Stimulated activated CD4-positive, alpha-beta T cell treated with anti-CD3 and anti-CD28 coated beads, Interleukin-1b, Interleukin-23, amount 100 ng/mL, for 48 hours (primary cell): Measurements from ENCODE around the gene FYN.

Source experiments
- DNase-seq: peaks from one replicate; pipeline ENCODE4 v3.0.0-alpha.2; 2020

The FYN gene

DNA sequence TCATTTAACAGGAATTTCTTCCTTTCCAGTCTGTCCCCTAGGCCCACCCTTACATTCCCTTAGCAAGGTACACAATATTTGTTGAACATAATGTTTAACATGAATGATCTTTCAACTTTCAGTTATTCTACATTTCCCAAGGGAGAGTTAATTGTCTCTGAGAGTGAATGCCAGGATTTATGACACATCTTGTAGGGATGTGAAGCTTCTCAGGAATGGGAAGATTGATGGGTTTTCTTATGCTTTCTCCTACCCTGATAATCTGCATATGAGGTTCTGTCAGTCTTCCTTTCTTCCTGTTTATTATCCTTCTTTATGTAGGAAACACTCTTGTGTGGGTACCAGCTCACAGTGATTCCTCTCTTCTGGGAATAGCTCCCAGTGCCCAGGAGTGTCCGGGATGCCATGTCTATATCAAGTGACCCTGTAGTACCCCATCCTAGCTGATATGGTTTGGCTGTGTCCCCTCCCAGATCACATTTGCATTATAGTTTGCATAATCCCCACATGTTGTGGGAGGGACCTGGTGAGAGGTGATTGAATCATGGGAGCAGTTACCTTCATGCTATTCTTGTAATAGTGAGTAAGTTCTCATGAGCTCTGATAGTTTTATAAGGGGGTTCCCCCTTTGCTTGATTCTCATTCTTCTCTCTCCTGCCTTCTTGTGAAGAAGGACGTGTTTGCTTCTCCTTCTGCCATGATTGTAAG lies 7.1 kb upstream of the FYN start:
- DNase-seq = no peak

DNA sequence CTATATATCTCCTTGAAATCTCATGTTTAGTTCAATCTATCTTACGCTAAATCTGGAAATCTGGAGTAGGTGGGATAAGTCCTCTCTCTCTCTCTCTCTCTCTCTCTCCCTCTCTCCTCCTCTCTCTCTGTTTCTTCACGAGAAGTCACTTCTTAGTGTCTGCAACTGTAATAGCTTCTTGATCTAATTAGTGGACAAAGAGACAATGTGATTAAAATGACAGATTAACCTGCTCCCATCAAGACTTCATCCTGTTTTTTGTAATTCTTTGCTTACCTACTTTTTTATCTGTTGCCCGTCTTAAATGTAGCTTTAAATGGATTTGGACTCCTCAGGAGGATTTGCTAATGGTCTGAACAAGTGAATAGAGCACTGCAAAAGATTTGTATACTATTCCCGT lies 2.5 kb upstream of the FYN start:
- no peak for DNase-seq

DNA sequence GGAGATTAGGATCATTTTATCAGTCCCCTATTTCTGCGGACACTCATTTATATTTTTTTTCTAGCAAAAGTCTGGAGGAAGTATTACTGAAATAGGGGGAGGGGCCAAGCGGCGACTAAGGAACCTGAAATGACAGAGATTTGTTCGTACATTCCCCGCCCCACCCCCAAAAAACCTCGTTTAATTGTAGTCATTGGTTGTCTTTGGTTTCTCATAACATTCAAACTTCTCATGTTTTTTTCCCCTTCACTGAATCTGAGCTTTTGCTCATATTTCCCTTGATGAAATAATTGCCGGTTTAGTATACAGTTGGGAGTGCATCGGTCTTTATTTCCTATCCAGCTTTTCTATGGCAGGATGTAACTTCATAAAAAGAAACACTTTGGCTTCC lies 768 bp upstream of the FYN start:
- peak; percentile 75 for DNase-seq

DNA sequence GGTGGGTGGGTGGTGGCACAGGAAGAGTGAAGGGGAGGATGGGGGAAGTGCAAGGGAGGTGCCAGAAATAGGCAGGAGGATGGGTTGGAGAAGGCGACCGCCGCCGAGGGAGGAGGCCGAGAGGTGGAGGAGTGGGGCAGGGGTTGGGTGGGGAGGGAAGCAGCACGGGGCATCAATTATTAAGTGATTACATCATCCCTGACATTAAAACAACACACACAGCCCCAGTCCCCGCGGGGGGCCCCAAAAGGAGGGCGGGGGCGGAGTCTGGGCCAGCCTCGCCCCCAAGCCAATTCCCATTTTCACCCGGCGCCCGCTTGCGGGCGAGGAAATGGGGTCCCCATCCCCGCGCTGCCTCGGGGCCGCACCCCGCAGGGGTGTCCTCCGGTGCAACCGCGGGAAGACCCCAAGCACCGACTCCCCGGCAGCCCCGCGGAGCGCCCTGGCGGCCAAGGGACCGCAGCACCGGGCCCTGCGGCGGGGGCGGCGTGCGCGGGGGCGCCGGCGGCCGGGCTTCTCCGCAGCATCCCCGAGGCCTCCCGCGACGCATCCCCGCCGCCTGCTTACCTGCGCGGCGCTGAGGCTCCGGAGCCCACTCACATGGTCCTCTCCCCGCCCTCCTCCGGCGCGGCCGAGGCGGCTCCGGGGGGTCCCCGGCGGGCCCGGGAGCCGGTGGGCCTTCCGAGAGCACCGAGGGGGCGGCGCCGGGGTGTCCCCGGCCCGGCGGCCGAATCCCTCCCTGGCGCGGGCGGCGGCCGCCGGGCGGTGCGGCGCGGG lies 663 bp downstream of the FYN start:
- peak; percentile 55 for DNase-seq

DNA sequence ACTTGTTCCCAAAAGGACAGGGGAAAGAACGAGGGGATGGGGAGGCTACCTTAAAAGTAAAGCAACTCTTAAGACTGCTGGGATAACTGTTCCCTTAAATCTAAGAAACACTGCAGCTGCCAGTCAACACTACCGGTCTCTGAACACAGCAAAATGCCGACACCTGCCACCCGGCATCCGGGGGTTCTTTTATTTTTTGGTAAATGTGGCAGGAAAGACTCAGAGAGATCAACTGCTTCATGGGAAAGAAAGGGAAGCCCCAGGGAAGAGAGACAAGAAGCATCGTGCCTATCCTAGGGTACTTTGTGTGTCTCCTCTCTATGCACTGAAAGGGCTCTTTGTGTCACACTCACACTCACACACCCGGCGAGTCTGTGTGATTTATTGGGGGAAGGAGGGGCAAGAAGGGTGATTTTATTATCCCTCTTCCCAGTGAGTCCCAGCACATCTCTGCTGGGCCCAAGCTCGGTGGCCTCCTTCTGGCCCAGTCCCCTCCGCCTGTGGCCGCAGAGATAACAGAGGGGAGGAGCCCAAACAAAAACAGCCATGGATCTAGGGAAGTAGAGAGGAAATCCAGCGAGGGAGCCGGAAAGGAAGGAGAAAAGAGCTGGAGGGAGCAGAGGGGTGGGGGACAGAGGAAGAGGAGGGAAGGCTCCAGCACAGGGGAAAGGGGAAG lies 1.4 kb downstream of the FYN start:
- DNase-seq = no peak

DNA sequence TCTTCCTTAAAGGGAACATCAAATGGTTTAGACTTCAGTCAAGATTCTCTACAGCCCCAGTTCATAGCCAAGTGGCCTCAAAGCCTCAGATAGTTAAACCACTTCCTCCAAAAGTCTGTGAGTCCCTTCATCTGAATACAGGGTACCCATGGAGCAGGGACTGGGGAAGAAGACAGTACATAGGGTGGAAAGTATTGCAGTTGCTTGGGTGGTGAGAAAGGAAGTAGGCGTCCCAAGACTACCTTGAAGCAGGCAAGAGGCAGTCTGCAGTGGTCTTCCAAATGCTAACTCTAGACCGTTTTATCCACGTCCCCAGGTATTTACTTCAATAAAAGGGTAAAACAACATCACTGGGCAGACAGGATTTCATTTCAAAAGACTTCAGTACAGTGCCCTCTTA lies 2.0 kb downstream of the FYN start:
- DNase-seq = no peak

DNA sequence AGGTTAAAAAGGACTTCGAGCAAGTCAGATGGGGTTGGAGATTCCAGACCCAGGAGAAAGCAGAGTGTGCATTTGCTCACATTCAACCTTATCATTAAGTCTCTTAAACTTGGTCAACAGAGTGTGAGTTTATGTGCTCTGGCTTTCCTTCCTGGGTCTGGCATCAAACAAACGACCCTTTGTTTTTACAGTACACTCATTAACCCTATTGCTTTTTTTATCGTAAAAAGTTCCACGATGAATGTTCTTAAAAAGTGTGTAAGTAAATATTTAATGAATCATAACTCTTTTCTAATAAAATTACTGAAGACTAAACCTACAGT lies 2.5 kb downstream of the FYN start:
- no peak for DNase-seq

DNA sequence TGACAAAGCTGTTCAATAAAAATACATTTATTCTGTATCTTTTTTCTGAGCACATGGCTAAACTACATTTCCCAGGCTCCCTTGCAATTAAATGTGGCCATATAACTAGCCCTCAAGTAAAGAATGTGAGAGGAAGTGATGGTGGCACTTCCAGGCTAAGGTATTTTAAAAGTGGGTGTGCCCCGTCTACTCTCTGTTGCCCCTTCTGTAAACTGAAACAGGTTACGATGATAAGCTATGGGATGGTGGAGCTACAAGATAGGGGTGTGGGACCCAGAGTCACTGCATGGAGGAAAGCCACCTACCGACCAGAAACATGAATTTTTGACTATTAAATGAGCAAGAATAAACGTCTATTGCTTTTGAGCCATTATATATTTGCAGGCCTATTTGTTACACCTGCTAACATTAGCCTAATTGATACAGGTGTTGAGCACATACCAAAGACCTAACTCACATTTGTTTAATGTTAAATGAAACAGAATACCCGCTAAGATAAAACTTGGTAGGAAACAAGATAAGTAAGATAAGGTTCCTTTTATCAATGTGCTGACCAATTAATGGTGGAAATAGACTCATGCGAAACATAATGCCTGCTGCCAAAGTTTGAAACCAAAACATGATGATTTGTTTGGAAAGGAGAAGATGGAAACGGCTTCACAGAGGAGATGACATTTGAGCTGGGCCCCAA lies 3.1 kb downstream of the FYN start:
- no peak for DNase-seq

DNA sequence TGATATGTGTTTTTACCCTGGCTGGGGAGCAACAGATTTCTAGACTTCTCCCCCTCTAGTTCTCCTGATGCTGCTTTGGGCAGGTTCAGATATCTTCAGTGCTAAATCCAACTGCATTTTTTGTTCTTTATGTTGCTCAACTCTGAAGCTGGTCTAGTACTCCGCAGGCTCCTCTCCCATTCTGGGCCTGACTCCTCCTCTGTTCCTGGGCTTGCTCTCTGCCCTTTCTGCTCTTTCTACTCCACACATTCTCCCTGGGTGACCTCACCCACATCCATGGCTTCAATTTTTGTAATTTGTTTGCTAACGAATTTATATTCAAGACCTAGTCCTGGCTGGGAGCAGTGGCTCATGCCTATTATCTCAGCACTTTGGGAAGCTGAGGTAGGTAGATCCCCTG lies 6.4 kb downstream of the FYN start:
- no peak for DNase-seq

DNA sequence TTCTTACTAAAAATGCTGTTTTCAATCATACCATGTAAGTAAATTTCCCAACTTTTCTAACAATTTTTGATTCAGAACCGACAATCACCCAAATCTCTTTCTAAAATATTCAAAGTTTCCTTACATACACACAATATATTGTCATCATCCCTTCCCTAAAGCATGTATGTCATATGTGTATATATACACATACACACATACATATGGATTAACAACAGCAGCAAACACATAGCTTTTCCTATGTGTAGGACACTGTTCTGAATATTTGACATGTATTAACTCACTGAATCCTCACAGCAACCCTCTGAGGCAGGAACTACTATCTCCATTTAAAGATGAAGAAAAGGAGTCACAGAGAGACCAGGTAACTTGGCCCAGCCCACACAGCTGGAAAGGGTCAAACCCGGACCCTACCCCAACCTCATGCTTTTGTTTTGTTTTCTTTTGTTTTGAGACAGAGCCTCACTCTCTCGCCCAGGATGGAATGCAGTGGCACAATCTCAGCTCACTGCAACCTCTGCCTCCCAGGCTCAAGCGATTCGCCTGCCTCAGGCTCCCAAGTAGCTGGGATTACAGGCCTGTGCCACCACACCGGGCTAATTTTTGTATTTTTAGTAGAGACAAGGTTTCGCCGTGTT lies 7.2 kb downstream of the FYN start:
- DNase-seq = no peak

DNA sequence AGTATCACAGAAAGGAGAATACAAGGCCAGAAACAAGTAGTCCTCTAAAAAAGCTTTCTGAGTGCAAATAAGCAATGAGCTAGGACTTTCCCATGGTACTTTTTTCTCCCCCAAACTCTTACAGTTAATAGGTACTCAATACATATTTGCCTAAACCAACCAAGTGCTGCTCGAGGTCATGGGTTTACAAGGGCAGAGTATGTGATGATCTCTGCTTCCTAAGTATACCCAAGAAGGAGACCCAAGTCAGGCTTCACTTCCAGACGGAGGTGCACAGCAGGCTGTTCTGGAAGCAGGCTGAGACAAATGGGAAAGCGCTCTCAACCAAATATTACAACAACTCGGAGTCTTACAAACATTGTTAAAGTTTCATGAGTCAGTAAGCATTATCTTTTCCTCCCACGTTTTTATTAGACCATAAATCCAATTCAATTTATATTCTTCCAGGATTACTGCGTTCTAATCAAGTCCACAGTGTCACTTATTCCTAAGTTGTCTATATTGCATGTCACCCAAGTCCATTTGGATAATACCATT lies 8.1 kb downstream of the FYN start:
- DNase-seq = no peak

DNA sequence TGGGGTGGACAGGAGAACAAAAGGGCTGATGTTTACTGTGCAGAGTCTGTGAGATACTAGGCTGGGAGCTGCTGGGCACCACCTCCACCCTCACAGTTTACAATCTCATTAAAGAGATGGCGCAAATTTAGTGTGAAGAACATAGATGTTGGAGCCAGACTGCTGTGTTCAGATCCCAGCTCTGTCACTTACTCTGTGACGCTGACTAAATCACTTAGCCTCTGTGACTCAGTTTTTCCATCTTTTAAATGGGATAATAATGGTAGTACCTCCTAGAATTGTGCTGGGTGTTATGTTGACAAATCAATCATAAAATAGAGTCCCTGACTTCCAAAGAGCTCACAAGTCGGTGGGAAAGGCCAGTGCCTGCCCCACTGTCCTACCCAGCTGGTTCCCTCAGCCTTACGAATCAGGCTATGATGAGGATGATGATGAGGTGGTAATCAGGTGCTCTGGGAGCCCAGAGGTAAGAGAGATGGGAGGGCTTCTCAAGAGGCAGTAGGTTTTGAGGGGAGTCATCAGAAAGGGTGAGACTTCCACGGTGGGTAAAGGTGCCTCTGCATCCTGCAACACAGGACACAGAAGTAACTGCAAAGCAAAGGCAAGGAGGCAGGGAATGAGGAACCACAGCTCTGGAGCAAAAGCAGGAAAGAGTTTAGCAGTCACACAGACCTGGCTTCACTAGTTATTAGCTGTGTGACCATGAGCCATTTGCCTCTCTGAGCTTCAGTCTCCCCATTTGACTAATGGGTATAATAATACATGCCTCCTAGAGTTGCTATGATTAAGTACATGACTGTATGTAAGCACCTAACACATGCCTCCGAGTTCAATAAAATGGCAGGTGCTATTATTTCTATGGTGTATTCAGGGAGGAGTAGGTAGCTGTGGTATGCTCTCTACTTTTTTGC lies 8.9 kb downstream of the FYN start:
- no peak for DNase-seq

DNA sequence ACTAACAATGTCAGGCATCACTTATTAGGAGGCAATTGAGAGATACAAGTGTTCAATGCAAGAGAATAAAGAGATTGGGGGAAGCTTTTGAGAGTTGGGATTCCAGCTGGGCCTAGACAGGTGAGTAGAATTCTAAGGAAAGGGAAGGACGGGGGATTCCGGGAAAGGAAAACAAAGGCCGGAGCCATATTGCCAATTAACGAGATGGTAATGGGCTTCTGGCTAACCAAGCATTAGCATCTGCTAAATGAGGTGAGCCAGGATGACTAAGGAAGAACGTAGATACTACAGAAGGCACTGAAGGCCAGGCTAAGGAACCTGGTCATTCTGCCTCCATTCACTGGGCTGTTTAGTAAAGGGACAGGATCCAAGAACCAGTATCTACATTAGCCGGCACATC lies 10.5 kb downstream of the FYN start:
- no peak for DNase-seq

DNA sequence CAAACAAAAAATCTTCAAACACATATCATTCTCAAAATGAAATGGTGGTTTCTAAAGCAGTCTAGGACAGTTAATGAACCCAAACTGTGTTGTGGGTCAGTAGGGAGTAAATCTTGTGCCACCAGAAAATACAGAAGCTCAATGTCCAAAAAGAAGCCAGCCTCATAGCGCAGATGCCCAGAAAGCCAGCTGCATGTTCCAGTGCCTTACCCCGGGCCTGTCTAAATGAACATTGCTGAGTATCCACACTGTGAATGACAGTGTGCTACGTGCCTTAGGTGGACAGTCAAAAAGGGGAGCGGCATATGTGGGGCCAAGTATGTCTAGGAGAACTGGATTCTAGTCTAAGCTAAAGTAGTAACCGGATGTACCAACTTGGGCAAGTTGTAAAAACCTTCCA lies 10.9 kb downstream of the FYN start:
- no peak for DNase-seq

DNA sequence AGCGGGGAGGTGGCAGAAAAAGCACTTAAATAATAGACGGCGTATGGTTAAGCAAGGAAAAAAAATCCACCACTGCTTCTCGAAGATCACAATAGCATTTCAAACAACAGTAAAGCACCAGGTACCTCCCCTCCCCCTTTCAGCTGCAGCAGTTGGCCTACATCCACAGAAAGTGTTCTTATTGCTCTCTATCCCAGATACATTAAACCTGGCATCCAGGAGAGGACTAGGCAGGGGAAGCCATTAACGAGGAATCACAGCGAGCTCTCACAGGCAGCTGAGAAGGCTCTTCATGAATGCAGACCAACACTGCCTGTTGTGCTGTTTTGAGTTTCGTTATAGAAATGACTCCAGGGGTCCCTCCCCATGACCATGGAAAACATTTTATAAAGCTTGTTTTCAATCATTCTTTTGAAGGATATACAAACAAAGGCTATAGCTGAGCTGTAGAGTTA lies 11.8 kb downstream of the FYN start:
- no peak for DNase-seq

DNA sequence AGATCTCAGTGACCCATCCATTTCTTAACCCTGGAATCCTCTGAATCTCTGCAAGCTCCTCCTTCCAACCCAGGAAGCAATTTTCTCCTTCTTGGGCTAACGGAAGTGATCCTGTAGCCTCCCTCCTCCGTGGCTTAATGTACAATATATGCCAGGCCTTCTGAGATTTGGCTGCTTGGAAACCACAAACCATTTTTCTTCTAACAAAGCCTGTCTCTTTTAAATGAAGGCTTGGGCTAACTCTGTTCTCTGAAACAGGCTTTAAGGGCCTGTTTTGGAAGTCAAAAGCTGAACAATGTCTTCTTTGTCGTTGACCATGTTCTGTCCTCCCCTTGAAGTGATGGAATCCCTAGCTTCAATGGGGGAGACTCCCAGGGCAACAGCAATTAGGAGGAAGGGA lies 14.9 kb downstream of the FYN start:
- no peak for DNase-seq

DNA sequence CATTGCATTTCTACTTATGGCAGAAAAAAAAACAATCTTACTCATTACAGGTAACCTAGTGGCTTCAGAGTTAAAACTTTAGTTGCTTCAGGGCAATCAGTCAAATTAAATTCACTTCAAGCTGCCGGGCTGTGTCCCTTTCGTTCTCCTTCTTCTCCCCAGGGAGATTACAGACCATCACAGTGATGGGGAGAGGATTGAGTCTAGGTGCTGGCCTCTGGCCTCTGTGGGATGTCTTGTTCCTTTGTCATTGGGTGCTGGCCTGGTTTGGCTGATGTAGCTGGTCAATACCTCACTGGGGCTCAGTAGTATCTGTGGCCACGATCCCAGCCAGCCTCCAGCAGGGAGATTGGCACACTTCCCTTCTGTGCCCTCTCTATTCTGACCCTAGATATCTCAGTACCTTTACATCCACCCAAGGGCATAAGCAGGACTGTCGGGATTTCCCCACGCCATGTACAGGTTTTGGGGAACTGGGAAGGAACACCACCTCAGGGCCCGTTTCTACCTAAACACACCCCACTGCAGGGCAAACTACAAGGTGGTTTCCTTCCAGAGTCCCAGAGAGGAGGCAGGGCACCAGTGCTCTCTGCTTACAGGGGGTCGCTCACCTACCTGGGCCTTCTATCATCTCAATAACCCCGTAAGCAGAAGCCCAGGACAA lies 15.4 kb downstream of the FYN start:
- DNase-seq = no peak

DNA sequence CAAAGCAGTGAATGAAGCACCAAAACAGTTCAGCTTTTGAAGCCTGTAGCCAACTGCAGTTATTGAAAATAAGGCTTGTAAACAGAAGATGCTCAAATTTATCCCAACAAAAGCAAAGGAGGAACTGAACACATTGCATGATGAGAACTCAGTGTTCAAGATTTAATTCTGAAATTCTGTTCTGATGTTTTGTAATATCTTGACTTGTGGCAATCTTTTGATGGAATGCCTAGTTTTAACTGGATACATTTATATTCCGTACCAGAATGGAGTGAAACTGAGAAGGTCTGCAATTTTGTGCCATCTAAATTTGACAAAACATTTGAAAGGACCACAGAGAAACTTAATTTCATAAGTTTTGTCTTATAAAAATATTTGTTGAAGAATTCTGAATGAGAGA lies 17.5 kb downstream of the FYN start:
- no peak for DNase-seq

DNA sequence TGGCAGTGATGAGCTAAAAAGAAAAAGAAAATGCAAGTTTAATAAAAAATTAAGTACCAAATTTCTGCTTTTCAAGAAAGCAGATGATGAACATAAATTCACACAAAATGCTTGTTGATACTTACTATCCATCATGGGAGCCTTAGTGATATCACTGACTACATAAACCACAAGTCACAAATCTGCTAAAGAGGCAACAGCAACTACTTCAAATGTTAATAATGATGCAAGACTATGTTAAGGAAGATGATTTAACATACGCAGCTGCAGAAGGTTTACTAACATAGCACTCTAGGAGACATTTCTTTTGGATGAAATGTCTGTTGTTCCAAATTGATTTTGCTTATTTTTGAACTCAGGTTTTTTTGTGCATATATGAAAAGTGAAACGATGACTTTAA lies 18.6 kb downstream of the FYN start:
- no peak for DNase-seq

DNA sequence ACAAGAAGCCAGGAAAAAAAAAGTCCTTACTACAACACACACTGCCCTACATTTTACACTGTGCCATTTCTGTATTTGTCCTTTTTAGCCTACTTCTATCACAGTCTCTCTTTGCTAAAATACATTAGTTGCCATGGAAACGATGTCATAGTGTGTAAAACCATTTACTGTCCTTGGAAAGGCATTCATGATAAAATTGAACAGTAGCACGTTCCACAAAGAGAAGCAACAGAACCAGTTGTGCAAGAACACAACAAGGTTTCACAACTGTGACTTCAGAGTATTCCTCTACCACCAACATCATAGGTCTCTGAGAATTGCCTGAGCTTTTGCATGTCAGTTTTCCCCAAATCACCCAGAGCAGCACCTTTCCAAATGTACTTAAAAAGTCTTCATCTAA lies 20.5 kb downstream of the FYN start:
- DNase-seq = no peak

DNA sequence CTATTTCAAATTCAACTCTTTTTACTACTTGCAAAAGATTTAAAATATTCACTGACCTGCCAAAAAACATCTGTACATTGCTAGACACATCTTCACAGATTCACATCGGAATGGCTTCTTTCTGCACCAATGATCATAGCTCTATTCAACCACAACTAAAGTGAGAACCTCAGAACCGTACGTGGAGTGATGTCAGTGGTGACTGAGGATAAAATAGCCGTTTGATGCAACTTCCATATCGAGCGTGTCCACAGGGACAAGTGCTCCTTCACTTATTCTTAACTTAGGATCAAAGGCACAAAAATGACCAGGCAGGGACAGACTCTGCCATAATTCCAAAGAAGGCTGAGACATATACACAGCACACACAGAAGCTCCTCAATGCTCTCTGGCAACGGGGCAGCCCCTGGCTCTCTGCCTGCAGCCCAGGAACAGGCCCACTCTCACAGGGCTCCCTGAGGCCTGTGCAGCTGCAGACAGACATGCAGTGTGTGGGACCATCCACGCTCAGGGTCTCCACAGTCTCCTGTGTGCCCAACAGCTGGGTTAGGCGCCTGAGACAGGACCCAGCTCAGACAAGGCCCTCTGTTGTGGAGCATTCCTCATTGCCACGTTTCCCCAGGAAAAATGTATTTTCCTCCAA lies 22.8 kb downstream of the FYN start:
- no peak for DNase-seq
